ENCODE data around the gene ANKS1B. TPM values are rescaled to one million over a fixed set of nuclear protein-coding genes. Genes with fewer than 3 reads are reported as not detected.

The ANKS1B gene
- total RNA-seq, 1 donor from 2014 or later: 2.4 TPM

GRCh38 chr12:99704458-99704857, 280.3 kb downstream of the ANKS1B start:
- DNase-seq (ENCODE audit: low read depth) (no peak), FAIRE-seq (no peak)
- H3K9me3 ChIP-seq (ENCODE audit: insufficient read depth, low read depth, low read length): no peaks in the 10 kb centered on the region
- no peaks in the 10 kb centered on the region for H3K27me3 ChIP-seq (ENCODE audit: insufficient read depth, low read length)
- Mint-ChIP-seq H3K4me3 (ENCODE audit: unreplicated experiment) (no peak overlapping the region), H3K36me3 (ENCODE audit: low read depth, unreplicated experiment) (no peaks in the 10 kb centered on the region), H3K9me3 (ENCODE audit: unreplicated experiment) (no peaks in the 10 kb centered on the region), H3K27me3 (ENCODE audit: low read depth, unreplicated experiment) (no peaks in the 10 kb centered on the region), H3K4me1 (ENCODE audit: low read depth, unreplicated experiment) (no peaks in the 10 kb centered on the region), H3K27ac (ENCODE audit: unreplicated experiment) (no peak overlapping the region)
- TF ChIP-seq CTCF (IDR thresholded peaks at IDR 0.05; ENCODE audit: insufficient read depth, low read depth, low read length) (no peak), EZH2 (IDR thresholded peaks at IDR 0.05; ENCODE audit: insufficient read depth, low read length) (no peak)
- H3K9ac ChIP-seq (ENCODE audit: low read length): no peak overlapping the region
- no peak overlapping the region for H2AFZ ChIP-seq (ENCODE audit: low read depth, low read length)
- H3K27ac ChIP-seq (ENCODE audit: low read depth, low read length): no peak overlapping the region
- H3K4me3 ChIP-seq (ENCODE audit: insufficient read depth, low read depth, low read length): no peak overlapping the region
- H3K4me2 ChIP-seq (ENCODE audit: low read length): no peak overlapping the region
- H3K79me2 ChIP-seq (ENCODE audit: insufficient read depth, low read length): no peaks in the 10 kb centered on the region
- H3K4me1 ChIP-seq (ENCODE audit: insufficient read depth, low read length): no peaks in the 10 kb centered on the region
- no peaks in the 10 kb centered on the region for H3K36me3 ChIP-seq (ENCODE audit: insufficient read depth, low read length)
- no peaks in the 10 kb centered on the region for H4K20me1 ChIP-seq (ENCODE audit: insufficient read depth, low read length)

GRCh38 chr12:99704036-99704435, 280.7 kb downstream of the ANKS1B start:
- H3K9ac ChIP-seq (ENCODE audit: low read length): no peak overlapping the region

More at GRCh38 chr12:99704036-99704435, 280.7 kb downstream of the ANKS1B start:
- no peaks in the 10 kb centered on the region for H3K36me3 Mint-ChIP-seq (ENCODE audit: low read depth, unreplicated experiment)
- H3K9me3 ChIP-seq (ENCODE audit: insufficient read depth, low read depth, low read length): no peaks in the 10 kb centered on the region
- no peaks in the 10 kb centered on the region for H3K4me1 ChIP-seq (ENCODE audit: insufficient read depth, low read length)
- no peak overlapping the region for H3K27ac ChIP-seq (ENCODE audit: low read depth, low read length)
- TF ChIP-seq CTCF (IDR thresholded peaks at IDR 0.05; ENCODE audit: insufficient read depth, low read depth, low read length) (no peak), EZH2 (IDR thresholded peaks at IDR 0.05; ENCODE audit: insufficient read depth, low read length) (no peak)
- no peak for FAIRE-seq
- H3K79me2 ChIP-seq (ENCODE audit: insufficient read depth, low read length): no peaks in the 10 kb centered on the region
- H3K27ac Mint-ChIP-seq (ENCODE audit: unreplicated experiment): no peak overlapping the region
- no peaks in the 10 kb centered on the region for H3K4me1 Mint-ChIP-seq (ENCODE audit: low read depth, unreplicated experiment)
- no peaks in the 10 kb centered on the region for H3K36me3 ChIP-seq (ENCODE audit: insufficient read depth, low read length)
- no peak for DNase-seq (ENCODE audit: low read depth)
- H3K4me3 Mint-ChIP-seq (ENCODE audit: unreplicated experiment): no peak overlapping the region
- H3K27me3 ChIP-seq (ENCODE audit: insufficient read depth, low read length): no peaks in the 10 kb centered on the region
- no peaks in the 10 kb centered on the region for H4K20me1 ChIP-seq (ENCODE audit: insufficient read depth, low read length)
- no peaks in the 10 kb centered on the region for H3K9me3 Mint-ChIP-seq (ENCODE audit: unreplicated experiment)
- H2AFZ ChIP-seq (ENCODE audit: low read depth, low read length): no peak overlapping the region
- H3K4me3 ChIP-seq (ENCODE audit: insufficient read depth, low read depth, low read length): no peak overlapping the region
- no peaks in the 10 kb centered on the region for H3K27me3 Mint-ChIP-seq (ENCODE audit: low read depth, unreplicated experiment)
- H3K4me2 ChIP-seq (ENCODE audit: low read length): no peak overlapping the region
